ENCODE results near the gene MOB3C. TPM values are rescaled to one million over a fixed set of nuclear protein-coding genes. Genes with fewer than 3 reads are reported as not detected.

MOB3C gene
- total and polyA plus RNA-seq, 10 of the 15 experiments (the other 5 are each of a cell fraction or from before 2014, with no cell fraction given), result 1.0 to 16.0 (median 9.4) TPM

DNA sequence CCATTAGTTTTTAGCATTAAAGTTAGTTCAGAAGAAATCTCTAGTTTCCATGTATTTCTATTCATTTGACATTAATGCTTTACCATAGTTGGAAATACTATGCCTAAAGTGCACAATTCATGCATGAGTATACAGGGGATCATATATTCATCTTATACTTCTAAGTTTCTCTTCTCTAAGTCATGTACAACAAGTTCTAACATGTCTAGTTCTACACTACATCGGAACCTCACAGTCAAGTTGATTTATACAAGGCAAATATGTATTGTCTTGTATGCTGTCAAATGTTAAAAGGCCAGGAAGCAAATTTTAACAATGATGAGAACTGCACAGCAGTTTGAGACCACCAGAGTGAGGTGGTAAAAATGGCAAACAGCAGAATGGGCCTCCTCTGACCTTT is 22.9 kb upstream of the MOB3C start:
- Histone ChIP-seq H3K27ac (ENCODE audit: control insufficient read depth, insufficient read depth) (no peak overlapping the region), H3K9me3 (replicated peaks; ENCODE audit: control insufficient read depth, insufficient read depth, low read length) (no peaks in the 10 kb centered on the region), H3K36me3 (ENCODE audit: control insufficient read depth in 2 of 2, insufficient read depth in 2 of 2, low read length in 1 of 2) (peaks cover 2 to 4% of the 10 kb centered on the region in 2 experiments; a peak in 2 of 4 replicates), H3K27me3 (replicated peaks in 1 of 2; ENCODE audit: control insufficient read depth in 2 of 2, insufficient read depth in 2 of 2, low read length in 1 of 2) (no peaks in the 10 kb centered on the region), H3K9ac (ENCODE audit: control insufficient read depth, insufficient read depth, low read length) (no peak overlapping the region), H4K20me1 (ENCODE audit: control insufficient read depth, insufficient read depth) (no peaks in the 10 kb centered on the region), H3K79me2 (ENCODE audit: control insufficient read depth, insufficient read depth, low read length) (no peaks in the 10 kb centered on the region), H3K4me3 (no peak overlapping the region), H3K4me2 (ENCODE audit: control insufficient read depth, insufficient read depth) (no peak overlapping the region), H3K4me1 (ENCODE audit: control insufficient read depth, insufficient read depth, low read length) (no peaks in the 10 kb centered on the region), H2AFZ (ENCODE audit: control insufficient read depth, low read depth, low read length) (no peak overlapping the region)
- in situ Hi-C loops (cut with MboI), result no loop called here
- CTCF ChIA-PET, result no interaction called here
- TF ChIP-seq NRF1 (conservative IDR thresholded peaks at IDR 0.05; ENCODE audit: low read depth, low read length) (no peak), CBFB (IDR thresholded peaks at IDR 0.05; ENCODE audit: low read depth) (no peak), IKZF2 (IDR thresholded peaks at IDR 0.05) (no peak), POLR2AphosphoS2 (IDR thresholded peaks at IDR 0.05; ENCODE audit: low read depth, low read length) (no peak), LARP7 (IDR thresholded peaks at IDR 0.05) (no peak), BCL11A (IDR thresholded peaks at IDR 0.05; ENCODE audit: low read depth, low read length) (no peak), IKZF1 (conservative IDR thresholded peaks at IDR 0.05) (no peak)
- TF ChIP-seq, protein P1, sequence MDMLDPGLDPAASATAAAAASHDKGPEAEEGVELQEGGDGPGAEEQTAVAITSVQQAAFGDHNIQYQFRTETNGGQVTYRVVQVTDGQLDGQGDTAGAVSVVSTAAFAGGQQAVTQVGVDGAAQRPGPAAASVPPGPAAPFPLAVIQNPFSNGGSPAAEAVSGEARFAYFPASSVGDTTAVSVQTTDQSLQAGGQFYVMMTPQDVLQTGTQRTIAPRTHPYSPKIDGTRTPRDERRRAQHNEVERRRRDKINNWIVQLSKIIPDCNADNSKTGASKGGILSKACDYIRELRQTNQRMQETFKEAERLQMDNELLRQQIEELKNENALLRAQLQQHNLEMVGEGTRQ (IDR thresholded peaks at IDR 0.05; ENCODE audit: borderline replicate concordance, low read depth, low read length), result no peak
- intact Hi-C loops (cut with micrococcal nuclease; ENCODE audit: unreplicated experiment), result no loop called here
- no TSS peak for BruUV-seq (replicated peaks)
- DNase-seq (ENCODE audit: low read depth, low spot score) (no peak), ATAC-seq (no peak), FAIRE-seq (peak; percentile 65)
- WGBS (ENCODE audit: insufficient coverage, insufficient replicate concordance, low lambda C conversion rate, missing lambda C conversion rate), result 100% methylated on average over 1 of the region's 1 CpG
- RAD21 ChIA-PET (ENCODE audit: unreplicated experiment), result no interaction called here
- SMC1A ChIA-PET (ENCODE audit: uncharacterized antibody, unreplicated experiment), result no interaction called here
- POLR2A ChIA-PET, result no interaction called here

GRCh38 chr1:46638921-46639320 is 22.3 kb upstream of the MOB3C start:
- Histone ChIP-seq H3K79me2 (ENCODE audit: control insufficient read depth, insufficient read depth, low read length) (no peaks in the 10 kb centered on the region), H3K4me2 (ENCODE audit: control insufficient read depth, insufficient read depth) (no peak overlapping the region), H3K27me3 (replicated peaks in 1 of 2; ENCODE audit: control insufficient read depth in 2 of 2, insufficient read depth in 2 of 2, low read length in 1 of 2) (no peaks in the 10 kb centered on the region), H3K4me3 (no peak overlapping the region), H2AFZ (ENCODE audit: control insufficient read depth, low read depth, low read length) (no peak overlapping the region), H4K20me1 (ENCODE audit: control insufficient read depth, insufficient read depth) (no peaks in the 10 kb centered on the region), H3K36me3 (ENCODE audit: control insufficient read depth in 2 of 2, insufficient read depth in 2 of 2, low read length in 1 of 2) (peaks cover 2 to 6% of the 10 kb centered on the region in 2 experiments), H3K4me1 (ENCODE audit: control insufficient read depth, insufficient read depth, low read length) (no peaks in the 10 kb centered on the region), H3K9ac (ENCODE audit: control insufficient read depth, insufficient read depth, low read length) (no peak overlapping the region), H3K9me3 (replicated peaks; ENCODE audit: control insufficient read depth, insufficient read depth, low read length) (no peaks in the 10 kb centered on the region), H3K27ac (ENCODE audit: control insufficient read depth, insufficient read depth) (no peak overlapping the region)
- intact Hi-C loops (cut with micrococcal nuclease; ENCODE audit: unreplicated experiment) (no loop called here), in situ Hi-C loops (cut with MboI) (no loop called here)
- RAD21 ChIA-PET (ENCODE audit: unreplicated experiment), result no interaction called here
- SMC1A ChIA-PET (ENCODE audit: uncharacterized antibody, unreplicated experiment), result no interaction called here
- POLR2A ChIA-PET, result no interaction called here
- no peak for FAIRE-seq
- BruUV-seq (replicated peaks), result no TSS peak
- CTCF ChIA-PET, result no interaction called here
- ATAC-seq, result no peak
- DNase-seq (ENCODE audit: low read depth, low spot score), result no peak
- TF ChIP-seq ZNF622 (IDR thresholded peaks at IDR 0.05), result no peak
- no peak for TF ChIP-seq HCFC1 (IDR thresholded peaks at IDR 0.05; ENCODE audit: low read length)
- no peak for TF ChIP-seq ZBTB11 (CRISPR knock-in tag; IDR thresholded peaks at IDR 0.05)
- no peak for TF ChIP-seq SPI1 (IDR thresholded peaks at IDR 0.05; ENCODE audit: borderline replicate concordance, insufficient read depth, low read depth, low read length)
- TF ChIP-seq GABPA (IDR thresholded peaks at IDR 0.05; ENCODE audit: low read depth), result no peak
- TF ChIP-seq E2F4 (IDR thresholded peaks at IDR 0.05; ENCODE audit: low read depth, low read length), result no peak
- no peak for TF ChIP-seq BACH1 (IDR thresholded peaks at IDR 0.05; ENCODE audit: borderline replicate concordance)
